ENCODE measurements around the gene SLFN13. TPM values are rescaled to one million over a fixed set of nuclear protein-coding genes. Genes with fewer than 3 reads are reported as not detected.
"Not testable (repeated sequence)": the region's sequence is repeated elsewhere in the genome, so short reads cannot be mapped to it uniquely, and the experiment has no call there.

SLFN13 gene
- total RNA-seq, 2 donors from 2014 or later = 28.1 to 36.5 TPM

DNA sequence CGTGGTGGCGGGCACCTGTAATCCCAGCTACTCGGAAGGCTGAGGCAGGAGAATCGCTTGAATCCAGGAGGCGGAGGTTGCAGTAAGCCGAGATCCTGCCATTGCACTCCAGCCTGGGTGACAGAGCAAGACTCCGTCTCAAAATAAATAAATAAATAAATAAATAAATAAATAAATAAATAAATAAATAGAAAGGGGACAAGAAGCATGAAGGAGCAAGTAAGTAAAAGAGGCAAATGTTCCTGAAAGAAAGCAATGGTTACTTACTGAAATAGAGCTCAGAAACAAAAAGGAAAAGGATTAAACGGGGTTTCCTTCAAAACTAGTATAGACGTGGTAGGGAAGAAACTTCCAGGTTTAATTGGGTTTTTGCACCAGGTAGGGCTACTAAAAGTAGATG, 27.5 kb downstream of the SLFN13 start:
- not testable (repeated sequence) for H3K4me1 Mint-ChIP-seq; DNase-seq; H3K4me3 Mint-ChIP-seq; ATAC-seq; H3K36me3 Mint-ChIP-seq (ENCODE audit: low read depth); H3K27ac Mint-ChIP-seq; H3K9me3 ChIP-seq (ENCODE audit: control insufficient read depth, low read length, poor library complexity, severe bottlenecking); H3K27me3 Mint-ChIP-seq

DNA sequence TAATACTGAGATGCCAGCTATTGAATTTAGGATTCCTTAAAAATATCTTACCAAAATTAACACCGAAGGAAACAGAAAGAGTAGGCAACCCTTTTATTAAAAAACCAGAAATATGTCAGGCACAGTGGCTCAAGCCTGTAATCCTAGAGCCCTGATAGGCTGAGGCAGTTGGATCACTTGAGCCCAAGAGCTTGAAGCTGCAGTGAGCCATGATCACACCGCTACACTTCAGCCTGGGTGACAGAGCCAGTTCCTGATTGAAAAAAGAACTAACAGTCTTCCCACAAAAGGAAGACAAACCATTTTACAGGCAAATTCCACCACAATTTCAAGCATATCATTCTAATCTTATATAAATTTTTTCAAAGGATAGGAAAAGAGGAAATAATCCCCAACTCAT, 31.9 kb downstream of the SLFN13 start:
- H3K4me1 Mint-ChIP-seq = peaks cover 2% of the 10 kb centered on the region
- no peak overlapping the region for H3K27ac Mint-ChIP-seq
- ATAC-seq = no peak
- no peaks in the 10 kb centered on the region for H3K9me3 ChIP-seq (ENCODE audit: control insufficient read depth, low read length, poor library complexity, severe bottlenecking)
- no peak for DNase-seq
- H3K4me3 Mint-ChIP-seq = no peak overlapping the region
- peaks cover 5% of the 10 kb centered on the region for H3K36me3 Mint-ChIP-seq (ENCODE audit: low read depth)
- no peaks in the 10 kb centered on the region for H3K27me3 Mint-ChIP-seq

DNA sequence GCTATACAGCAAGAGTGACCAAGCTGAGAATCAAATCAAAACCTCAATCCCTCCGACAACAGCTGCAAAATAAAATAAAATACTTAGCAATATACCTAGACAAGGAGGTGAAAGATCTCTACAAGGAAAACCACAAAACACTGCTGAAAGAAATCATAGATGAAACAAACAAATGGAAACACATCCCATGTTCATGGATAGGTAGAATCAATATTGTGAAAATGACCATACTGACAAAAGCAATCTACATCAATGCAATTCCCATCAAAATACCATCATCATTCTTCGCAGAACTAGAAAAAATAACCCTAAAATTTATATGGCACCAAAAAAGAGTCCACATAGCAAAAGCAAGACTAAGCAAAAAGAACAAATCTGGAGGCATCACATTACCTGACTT, 33.9 kb downstream of the SLFN13 start:
- not testable (repeated sequence) for ATAC-seq; H3K4me3 Mint-ChIP-seq; H3K4me1 Mint-ChIP-seq; H3K9me3 ChIP-seq (ENCODE audit: control insufficient read depth, low read length, poor library complexity, severe bottlenecking); DNase-seq; H3K27ac Mint-ChIP-seq; H3K36me3 Mint-ChIP-seq (ENCODE audit: low read depth); H3K27me3 Mint-ChIP-seq

DNA sequence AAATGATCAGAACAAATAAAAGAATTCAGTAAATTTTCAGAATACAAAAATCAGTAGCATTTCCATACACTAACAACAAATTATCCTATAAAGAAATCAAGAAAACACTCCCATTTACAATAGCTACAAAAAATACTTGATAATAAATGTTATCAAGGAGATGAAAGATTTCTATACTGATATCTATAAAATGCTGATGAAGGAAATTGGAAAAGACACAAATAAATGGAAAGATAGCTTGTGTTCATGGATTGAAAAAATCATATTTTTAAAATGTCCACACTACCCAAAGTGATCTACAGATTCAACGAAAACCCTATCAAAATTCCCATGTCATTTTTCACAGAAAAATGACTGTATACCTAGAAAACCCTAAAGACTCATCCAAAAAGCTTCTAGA, 34.3 kb downstream of the SLFN13 start:
- no peak overlapping the region for H3K4me3 Mint-ChIP-seq
- no peak overlapping the region for H3K27ac Mint-ChIP-seq
- H3K36me3 Mint-ChIP-seq (ENCODE audit: low read depth) = peaks cover 10% of the 10 kb centered on the region
- H3K4me1 Mint-ChIP-seq = peaks cover 2% of the 10 kb centered on the region
- ATAC-seq (no peak), DNase-seq (no peak)
- H3K9me3 ChIP-seq (ENCODE audit: control insufficient read depth, low read length, poor library complexity, severe bottlenecking) = no peaks in the 10 kb centered on the region
- H3K27me3 Mint-ChIP-seq = no peaks in the 10 kb centered on the region

DNA sequence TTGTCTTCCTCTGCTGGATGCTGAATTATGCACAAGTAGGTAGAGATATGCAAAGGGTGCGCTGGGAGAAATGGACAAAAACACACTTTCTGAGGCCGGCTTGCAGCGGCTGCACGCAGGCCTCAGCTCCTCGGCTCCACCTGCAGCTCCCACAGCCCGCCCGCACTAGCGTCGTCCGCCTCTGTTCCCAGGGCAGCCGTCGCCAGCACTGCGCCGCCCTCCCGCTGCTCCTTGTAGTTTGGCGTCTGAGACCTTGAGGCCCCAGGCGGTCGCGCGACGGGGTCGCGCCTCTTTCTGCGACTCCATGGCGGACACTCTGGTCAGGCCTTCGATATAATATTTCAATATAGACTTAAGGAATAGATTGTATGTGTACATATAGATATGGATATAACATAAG, 41.0 kb downstream of the SLFN13 start:
- DNase-seq = no peak
- ATAC-seq = no peak
- Mint-ChIP-seq H3K27me3 (no peaks in the 10 kb centered on the region), H3K4me3 (no peak overlapping the region), H3K4me1 (peaks cover 3% of the 10 kb centered on the region), H3K36me3 (ENCODE audit: low read depth) (peaks cover 13% of the 10 kb centered on the region), H3K27ac (no peak overlapping the region)
- H3K9me3 ChIP-seq (ENCODE audit: control insufficient read depth, low read length, poor library complexity, severe bottlenecking) = no peaks in the 10 kb centered on the region

DNA sequence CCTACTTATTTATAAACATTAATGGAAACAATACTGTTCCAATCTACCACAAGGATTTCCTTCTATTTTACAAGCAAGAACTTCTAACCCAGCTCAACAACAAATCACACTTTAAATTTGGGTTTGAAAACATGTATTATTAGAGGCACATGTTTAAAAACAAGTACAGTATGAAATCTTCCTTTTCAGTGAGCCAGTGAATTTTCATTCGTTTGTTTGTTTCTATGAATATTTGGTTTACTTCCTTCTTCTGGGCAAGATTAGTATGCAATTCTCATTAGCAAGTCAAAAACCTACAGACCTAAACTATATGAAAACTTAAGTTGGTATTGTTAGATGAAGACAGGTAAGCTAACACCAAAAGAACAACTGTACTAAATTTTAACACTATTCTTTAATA, 42.0 kb downstream of the SLFN13 start:
- Mint-ChIP-seq H3K4me3 (no peak overlapping the region), H3K36me3 (ENCODE audit: low read depth) (peaks cover 11% of the 10 kb centered on the region), H3K27me3 (no peaks in the 10 kb centered on the region), H3K4me1 (peaks cover 3% of the 10 kb centered on the region), H3K27ac (no peak overlapping the region)
- ATAC-seq (no peak), DNase-seq (no peak)
- no peaks in the 10 kb centered on the region for H3K9me3 ChIP-seq (ENCODE audit: control insufficient read depth, low read length, poor library complexity, severe bottlenecking)

DNA sequence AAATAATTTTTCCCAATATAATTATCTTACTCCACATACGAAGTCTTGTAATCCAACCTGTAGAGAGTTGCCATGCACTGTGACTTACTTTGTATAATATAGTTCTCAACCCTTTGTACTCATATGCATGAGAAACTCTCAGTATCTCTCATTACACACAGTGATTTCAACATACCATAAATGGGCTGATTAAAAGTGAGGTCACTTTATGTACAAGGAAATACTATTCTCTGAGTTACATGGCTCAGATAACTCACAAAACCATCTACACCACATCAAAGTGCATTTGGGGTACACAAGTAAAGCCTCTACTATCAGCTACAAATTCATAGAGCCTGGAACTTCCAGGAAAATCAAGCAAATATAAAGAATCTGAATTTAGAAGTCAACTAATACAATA, 44.2 kb downstream of the SLFN13 start:
- no peak overlapping the region for H3K27ac Mint-ChIP-seq
- no peak for ATAC-seq
- H3K9me3 ChIP-seq (ENCODE audit: control insufficient read depth, low read length, poor library complexity, severe bottlenecking) = no peaks in the 10 kb centered on the region
- no peak overlapping the region for H3K4me3 Mint-ChIP-seq
- H3K36me3 Mint-ChIP-seq (ENCODE audit: low read depth) = peaks cover 6% of the 10 kb centered on the region
- peaks cover 3% of the 10 kb centered on the region for H3K4me1 Mint-ChIP-seq
- DNase-seq = no peak
- H3K27me3 Mint-ChIP-seq = no peaks in the 10 kb centered on the region

DNA sequence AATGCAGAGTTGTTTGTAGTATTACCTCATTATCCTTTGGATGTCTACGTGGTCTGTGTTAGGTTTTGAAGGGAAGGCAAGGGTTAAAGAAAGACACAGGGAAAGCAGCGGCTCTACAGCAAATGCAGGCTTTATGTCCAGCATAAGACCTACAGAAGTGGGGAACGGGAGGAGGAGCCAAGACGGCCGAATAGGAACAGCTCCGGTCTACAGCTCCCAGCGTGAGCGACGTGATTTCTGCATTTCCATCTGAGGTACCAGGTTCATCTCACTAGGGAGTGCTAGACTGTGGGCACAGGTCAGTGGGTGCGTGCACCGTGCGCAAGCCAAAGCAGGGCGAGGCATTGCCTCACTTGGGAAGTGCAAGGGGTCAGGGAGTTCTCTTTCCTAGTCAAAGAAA, 54.8 kb downstream of the SLFN13 start:
- DNase-seq; ATAC-seq; H3K27ac Mint-ChIP-seq; H3K4me3 Mint-ChIP-seq; H3K4me1 Mint-ChIP-seq; H3K9me3 ChIP-seq (ENCODE audit: control insufficient read depth, low read length, poor library complexity, severe bottlenecking); H3K27me3 Mint-ChIP-seq; H3K36me3 Mint-ChIP-seq (ENCODE audit: low read depth): not testable (repeated sequence)

DNA sequence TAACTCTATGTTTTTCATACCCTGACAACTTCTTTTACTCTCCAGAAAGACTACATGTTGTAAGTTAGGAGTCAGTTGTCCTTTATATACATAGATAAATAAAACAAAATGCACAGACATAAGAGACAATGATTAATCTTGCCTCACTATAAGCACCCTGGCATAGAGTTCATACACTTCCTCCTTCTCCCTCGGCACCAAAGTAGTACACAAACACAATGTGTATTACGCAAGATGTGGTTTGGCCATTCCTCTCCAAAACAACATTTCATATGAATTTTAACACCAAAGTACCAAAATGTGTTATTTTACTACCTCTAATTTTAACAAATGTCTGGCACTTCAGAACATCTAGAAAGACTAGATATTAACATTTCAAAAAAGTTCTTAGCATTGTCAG, 57.9 kb downstream of the SLFN13 start:
- ATAC-seq (no peak), DNase-seq (no peak)
- H3K4me3 Mint-ChIP-seq = no peak overlapping the region
- H3K27me3 Mint-ChIP-seq = no peaks in the 10 kb centered on the region
- no peak overlapping the region for H3K27ac Mint-ChIP-seq
- no peaks in the 10 kb centered on the region for H3K9me3 ChIP-seq (ENCODE audit: control insufficient read depth, low read length, poor library complexity, severe bottlenecking)
- peaks cover 5% of the 10 kb centered on the region for H3K4me1 Mint-ChIP-seq
- H3K36me3 Mint-ChIP-seq (ENCODE audit: low read depth) = peaks cover 2% of the 10 kb centered on the region

DNA sequence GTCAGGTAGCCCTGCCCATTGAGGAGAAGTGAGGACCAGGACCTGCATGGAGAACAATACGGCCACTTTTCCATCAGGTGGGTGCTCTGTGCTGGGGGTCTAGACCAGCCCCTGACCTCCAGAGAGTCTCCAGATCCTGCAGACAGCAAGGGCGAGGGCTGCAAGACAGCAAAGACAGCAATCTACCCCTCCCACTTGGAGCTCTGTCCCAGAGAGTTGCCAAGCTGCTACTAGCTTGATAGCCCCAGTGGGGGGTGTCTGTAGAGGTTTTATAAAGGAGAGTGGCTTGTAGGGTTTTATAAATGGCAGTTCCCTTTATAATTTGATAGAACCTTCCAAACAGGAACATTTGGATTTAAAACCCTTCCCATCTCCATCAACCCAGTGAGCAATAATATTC, 58.4 kb downstream of the SLFN13 start:
- no peak for DNase-seq
- H3K27ac Mint-ChIP-seq = no peak overlapping the region
- H3K4me1 Mint-ChIP-seq = peaks cover 5% of the 10 kb centered on the region
- no peaks in the 10 kb centered on the region for H3K9me3 ChIP-seq (ENCODE audit: control insufficient read depth, low read length, poor library complexity, severe bottlenecking)
- peaks cover under 1% of the 10 kb centered on the region for H3K36me3 Mint-ChIP-seq (ENCODE audit: low read depth)
- H3K27me3 Mint-ChIP-seq = no peaks in the 10 kb centered on the region
- no peak overlapping the region for H3K4me3 Mint-ChIP-seq
- no peak for ATAC-seq

DNA sequence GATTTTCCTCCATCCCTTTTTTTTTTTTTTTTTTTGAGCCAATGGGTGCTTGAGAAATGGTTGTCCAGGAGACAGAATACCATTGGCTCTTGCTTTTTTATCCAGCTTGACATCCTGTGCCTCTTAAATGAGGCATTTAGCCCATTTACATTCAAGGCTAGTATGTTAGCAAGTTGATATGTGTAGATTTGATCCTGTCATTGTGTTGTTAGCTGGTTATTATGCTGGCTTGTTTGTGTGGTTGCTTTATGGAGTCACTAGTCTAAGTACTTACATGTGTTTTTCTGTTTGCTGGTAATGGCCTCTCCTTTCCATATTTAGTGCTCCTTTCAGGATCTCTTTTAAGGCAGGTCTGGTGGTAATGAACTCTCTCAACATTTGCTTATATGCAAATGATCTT, 61.1 kb downstream of the SLFN13 start:
- Mint-ChIP-seq H3K27ac (no peak overlapping the region), H3K4me3 (no peak overlapping the region), H3K4me1 (peaks cover 3% of the 10 kb centered on the region), H3K36me3 (ENCODE audit: low read depth) (no peaks in the 10 kb centered on the region), H3K27me3 (no peaks in the 10 kb centered on the region)
- no peak for DNase-seq
- ATAC-seq = no peak
- H3K9me3 ChIP-seq (ENCODE audit: control insufficient read depth, low read length, poor library complexity, severe bottlenecking) = no peaks in the 10 kb centered on the region

Other genes with a start within 250 kb of the SLFN13 start
- 100 to 1,000 TPM; 104 to 109 TPM for gene SLFN5, start 205.7 kb downstream of the SLFN13 start, total RNA-seq
- gene SLFN11, start 75.1 kb downstream of the SLFN13 start, total RNA-seq = 10 to 100 TPM; 21.0 to 26.7 TPM
- gene SLFN12, start 16.3 kb downstream of the SLFN13 start, total RNA-seq = 1 to 10 TPM; 5.3 to 5.4 TPM
- 10 to 100 TPM; 70.0 to 90.1 TPM for gene SLFN12L, start 88.9 kb upstream of the SLFN13 start, total RNA-seq
- gene SLFN14, start 112.1 kb upstream of the SLFN13 start, total RNA-seq = 1 to 10 TPM in 1 of 2 donors, not detected in 1; 7.2 TPM
- 1 to 10 TPM; 3.1 to 3.6 TPM for gene PEX12, start 129.8 kb upstream of the SLFN13 start, total RNA-seq
- gene AP2B1, start 138.6 kb upstream of the SLFN13 start, total RNA-seq = 100 to 1,000 TPM in 1 of 2 donors, 10 to 100 TPM in 1; 95.9 to 114 TPM